ENCODE data around the gene EPHA2.
"Not testable (repeated sequence)": the region's sequence is repeated elsewhere in the genome, so short reads cannot be mapped to it uniquely, and the experiment has no call there.

The EPHA2 gene

DNA sequence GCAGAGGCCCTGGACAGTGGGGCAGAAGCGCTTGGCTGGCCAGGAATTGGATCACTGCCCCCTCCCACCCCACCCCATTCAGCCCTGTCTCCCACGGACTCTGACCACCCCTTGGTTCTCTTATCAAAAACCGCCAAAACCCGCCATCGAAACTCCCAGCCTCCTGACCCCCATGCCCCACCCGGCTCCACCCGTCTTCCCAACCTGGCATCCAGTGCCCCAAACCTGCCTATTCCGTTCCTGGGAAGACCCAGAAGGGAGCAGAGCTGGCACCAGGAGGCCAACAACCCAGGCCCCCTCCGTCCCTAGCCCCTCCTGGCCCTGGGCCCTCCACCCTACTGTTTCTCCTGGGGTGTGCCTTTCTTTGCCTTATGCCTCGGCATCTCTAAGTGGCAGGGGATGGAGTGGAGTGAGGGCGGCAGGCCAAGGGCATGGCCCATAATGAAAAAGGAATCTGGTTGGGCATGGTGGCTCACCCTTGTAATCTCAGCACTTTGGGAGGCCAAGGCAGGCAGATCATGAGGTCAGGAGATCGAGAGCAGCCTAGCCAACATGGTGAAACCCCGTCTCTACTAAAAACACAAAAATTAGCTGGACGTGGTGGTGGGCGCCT lies 16.5 kb upstream of the EPHA2 start:
- TF ChIP-seq, protein P1, sequence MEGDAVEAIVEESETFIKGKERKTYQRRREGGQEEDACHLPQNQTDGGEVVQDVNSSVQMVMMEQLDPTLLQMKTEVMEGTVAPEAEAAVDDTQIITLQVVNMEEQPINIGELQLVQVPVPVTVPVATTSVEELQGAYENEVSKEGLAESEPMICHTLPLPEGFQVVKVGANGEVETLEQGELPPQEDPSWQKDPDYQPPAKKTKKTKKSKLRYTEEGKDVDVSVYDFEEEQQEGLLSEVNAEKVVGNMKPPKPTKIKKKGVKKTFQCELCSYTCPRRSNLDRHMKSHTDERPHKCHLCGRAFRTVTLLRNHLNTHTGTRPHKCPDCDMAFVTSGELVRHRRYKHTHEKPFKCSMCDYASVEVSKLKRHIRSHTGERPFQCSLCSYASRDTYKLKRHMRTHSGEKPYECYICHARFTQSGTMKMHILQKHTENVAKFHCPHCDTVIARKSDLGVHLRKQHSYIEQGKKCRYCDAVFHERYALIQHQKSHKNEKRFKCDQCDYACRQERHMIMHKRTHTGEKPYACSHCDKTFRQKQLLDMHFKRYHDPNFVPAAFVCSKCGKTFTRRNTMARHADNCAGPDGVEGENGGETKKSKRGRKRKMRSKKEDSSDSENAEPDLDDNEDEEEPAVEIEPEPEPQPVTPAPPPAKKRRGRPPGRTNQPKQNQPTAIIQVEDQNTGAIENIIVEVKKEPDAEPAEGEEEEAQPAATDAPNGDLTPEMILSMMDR (conservative IDR thresholded peaks at IDR 0.05; ENCODE audit: low read depth, low read length), result no peak
- no peak for DNase-seq (ENCODE audit: low read depth)
- H3K4me3 ChIP-seq (ENCODE audit: low read length), result no peak overlapping the region

DNA sequence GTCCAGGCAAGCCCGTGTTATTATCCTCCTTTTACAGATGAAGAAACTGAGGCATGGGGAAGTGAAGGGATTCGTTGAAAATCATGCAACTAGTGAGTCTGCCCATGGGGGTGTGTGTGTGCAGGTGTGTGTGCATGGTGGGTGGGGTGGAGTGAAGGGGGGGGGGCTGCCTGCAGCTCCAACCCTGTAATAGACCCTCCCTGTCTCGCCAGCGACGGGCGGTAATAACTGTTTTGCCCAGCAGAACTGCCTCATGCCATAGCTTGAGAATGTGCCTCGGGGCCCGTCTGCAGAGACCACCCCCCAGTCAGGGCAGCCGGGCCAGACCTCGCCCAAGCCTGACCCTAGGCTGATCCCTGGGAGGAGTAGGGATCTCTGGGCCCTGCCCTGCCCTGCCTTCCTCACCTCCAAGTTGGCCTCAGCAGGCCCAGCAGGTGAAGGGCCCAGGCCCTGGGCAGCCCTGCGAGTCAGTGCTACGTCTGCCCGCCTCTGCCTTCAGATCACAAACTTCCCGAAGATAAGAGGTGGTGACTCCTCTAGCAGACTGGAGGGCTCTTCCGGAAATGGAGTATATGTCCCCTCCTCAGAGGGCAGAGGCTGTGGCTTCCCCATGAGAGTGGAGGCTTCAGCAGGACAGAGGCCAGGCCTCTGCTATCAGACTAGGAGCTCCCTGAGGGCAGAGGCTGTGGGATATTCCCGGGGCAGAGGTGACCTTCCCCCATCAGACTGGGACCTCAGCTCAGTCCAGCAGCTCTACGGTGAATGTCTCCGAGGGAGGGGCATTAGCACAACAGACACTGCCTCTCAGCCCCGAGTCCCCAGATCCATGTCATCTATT lies 15.7 kb upstream of the EPHA2 start:
- no peak for DNase-seq (ENCODE audit: low read depth)
- TF ChIP-seq, protein P1 (conservative IDR thresholded peaks at IDR 0.05; ENCODE audit: low read depth, low read length), result no peak
- H3K4me3 ChIP-seq (ENCODE audit: low read length), result no peak overlapping the region

DNA sequence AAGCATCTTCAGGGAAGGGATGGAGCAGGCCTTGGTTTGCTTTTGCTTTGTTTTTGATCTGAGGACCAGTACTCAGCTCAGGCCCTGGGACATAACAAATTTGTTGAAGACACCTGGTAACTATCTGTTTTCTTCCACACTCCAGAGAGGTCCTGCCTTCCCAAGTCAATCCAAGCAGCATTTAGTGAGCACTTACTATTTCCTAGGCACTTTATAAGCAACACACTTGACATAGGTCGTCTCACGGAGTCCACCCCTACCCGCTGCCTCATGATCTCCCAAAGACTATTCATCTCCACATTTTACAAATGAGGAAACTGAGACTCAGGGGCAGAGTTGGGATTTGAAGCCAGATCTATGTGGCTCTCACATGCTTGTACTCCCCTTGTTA lies 14.4 kb upstream of the EPHA2 start:
- TF ChIP-seq, protein P1 (conservative IDR thresholded peaks at IDR 0.05; ENCODE audit: low read depth, low read length), result no peak
- no peak for DNase-seq (ENCODE audit: low read depth)
- no peak overlapping the region for H3K4me3 ChIP-seq (ENCODE audit: low read length)

DNA sequence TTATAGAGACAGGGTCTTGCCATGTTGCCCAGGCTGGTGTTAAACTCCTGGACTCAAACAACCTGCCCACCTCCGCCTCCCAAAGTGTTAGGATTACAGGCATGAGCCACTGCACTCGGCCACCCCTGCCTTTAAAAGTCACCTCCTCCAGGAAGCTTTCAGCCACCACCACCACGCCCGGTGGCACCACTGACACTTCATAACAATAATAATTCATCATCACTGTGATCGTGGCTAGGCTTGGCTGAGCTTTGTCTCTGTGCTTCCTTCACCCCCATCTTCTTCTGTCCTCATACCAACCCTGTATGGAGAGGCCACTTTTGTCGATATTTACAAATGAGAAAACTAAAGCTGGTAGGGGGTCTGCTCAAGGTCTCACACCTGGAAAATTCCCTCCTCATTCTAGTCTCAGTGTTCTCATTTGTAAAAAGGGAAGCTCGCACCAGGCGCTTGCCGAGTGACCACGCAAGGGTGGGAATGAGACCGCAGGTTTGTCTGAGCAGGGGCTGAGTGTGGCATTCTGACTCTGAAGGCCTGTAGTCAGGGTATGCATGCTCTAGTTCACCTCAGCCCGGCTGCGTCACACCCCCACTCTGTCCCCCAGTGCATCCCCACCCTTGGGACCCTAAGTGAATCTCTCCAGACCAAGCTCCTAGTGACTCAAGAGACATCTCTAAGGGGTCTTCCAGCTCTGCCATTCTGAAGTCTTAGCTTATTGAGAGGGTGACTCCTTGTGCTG lies 12.9 kb upstream of the EPHA2 start:
- no peak for DNase-seq (ENCODE audit: low read depth)
- TF ChIP-seq, protein P1 (conservative IDR thresholded peaks at IDR 0.05; ENCODE audit: low read depth, low read length), result no peak
- no peak overlapping the region for H3K4me3 ChIP-seq (ENCODE audit: low read length)

DNA sequence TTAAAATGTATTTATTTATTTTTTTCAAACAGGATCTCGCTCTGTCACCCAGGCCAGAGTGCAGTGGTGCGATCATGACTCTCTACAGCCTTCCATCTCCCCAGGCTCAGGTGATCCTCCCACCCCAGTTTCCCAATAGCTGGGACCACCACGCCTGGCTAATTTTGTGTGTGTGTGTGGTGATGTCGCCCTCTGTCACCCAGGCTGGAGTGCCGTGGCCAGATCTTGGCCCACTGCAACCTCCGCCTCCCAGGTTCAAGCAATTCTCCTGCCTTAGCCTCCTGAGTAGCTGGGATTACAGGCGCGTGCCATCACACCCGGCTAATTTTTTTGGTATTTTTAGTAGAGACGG lies 12.3 kb upstream of the EPHA2 start:
- DNase-seq (ENCODE audit: low read depth), result not testable (repeated sequence)
- peak overlapping the region; percentile 57 for H3K4me3 ChIP-seq (ENCODE audit: low read length)

DNA sequence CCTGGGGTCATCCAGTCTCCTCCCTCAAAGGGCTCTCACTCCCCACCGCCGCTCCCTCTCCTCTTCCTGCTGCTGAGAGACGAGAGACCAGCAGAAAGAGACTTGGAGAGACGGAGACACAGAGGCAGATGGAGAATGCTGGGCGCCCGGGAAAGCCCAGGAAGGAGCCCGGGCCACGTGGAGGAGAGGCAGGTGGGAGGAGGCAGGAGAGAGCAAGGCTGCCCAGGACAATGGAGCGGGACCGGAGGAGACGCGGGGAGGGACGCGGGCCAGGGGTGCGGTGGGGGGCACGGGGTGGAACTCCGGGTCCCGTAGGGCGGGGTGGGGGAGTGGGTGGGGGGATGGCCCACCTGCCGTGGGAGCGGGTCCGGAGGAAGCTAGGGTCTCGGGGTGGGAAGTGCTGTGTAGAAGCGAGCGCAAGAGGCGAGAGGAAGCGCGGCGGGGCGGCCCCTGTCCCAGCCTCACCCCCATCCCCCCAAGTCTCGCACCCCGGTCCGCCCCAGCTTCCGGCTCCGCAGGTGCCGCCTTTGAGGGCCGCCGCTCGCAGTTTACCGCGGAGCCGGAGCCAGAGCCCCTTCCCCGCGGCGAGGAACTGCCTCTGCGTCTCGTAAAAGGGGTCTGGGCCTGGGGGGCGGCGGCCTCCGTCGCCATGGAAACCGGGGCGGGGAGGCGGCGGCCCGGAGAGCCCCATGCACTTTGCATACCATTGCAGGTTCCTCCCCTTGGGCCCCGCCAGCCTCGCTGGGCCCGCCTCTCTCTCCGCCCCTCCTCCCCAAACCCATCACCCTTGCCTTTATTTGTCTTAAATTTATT lies 11.7 kb upstream of the EPHA2 start:
- H3K4me3 ChIP-seq (ENCODE audit: low read length), result peak overlapping the region; percentile 57
- TF ChIP-seq, protein P1 (conservative IDR thresholded peaks at IDR 0.05; ENCODE audit: low read depth, low read length), result no peak
- no peak for DNase-seq (ENCODE audit: low read depth)

DNA sequence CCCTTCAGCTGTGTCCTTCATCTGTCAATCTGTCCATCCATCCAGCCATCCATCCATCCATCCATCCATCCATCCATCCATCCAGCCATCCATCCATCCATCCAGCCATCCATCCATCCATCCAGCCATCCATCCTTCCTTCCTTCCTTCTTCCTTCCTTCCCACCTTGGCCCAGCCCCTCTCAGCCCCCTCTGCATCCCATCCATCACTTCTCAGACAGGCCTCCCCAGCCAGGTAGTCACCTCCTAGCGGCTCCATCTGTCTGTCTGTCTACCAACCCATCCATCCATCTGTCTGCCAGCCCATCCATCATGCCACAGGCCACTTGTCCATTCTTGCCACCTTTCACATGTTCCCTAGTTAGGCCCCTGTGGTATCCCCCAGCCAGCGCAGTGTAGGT lies 10.2 kb upstream of the EPHA2 start:
- no peak overlapping the region for H3K4me3 ChIP-seq (ENCODE audit: low read length)
- TF ChIP-seq, protein P1 (conservative IDR thresholded peaks at IDR 0.05; ENCODE audit: low read depth, low read length), result no peak
- no peak for DNase-seq (ENCODE audit: low read depth)
